ENCODE measurements around the gene BIN1. TPM values are rescaled to one million over a fixed set of nuclear protein-coding genes. Genes with fewer than 3 reads are reported as not detected.
A peak's percentile ranks its signal among the peaks of the same experiment; 100 is the strongest.

Gene BIN1
- total RNA-seq, 2 experiments from 2014 or later = 95.2 to 102 TPM

DNA sequence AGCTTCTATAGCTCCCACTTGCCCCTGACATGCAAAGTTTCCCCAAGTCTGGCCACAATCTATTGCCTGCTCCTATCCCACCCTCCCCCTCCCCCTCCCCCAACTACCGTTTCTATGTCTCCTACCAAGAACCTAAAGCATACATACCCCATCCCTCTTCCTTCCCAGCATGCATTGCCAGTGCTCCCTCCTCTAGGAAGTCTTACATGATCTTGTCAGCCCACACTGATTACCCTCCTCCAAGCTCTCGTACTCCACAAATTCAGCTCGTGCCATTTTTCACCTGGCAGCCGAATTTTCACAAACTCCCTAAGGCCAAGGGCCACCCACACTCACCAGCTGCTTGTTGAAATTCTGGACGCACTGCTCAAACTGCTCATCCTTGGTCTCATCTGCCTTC is 30.7 kb downstream of the BIN1 start:
- ATAC-seq = no peak
- H3K27me3 Mint-ChIP-seq = no peaks in the 10 kb centered on the region
- H3K36me3 Mint-ChIP-seq (ENCODE audit: low read depth) = peaks cover 13% of the 10 kb centered on the region
- TF ChIP-seq CTCF (IDR thresholded peaks at IDR 0.05) = no peak
- no peak overlapping the region for H3K4me3 Mint-ChIP-seq
- H3K4me1 Mint-ChIP-seq (ENCODE audit: low read depth) = peaks cover 50% of the 10 kb centered on the region
- intact Hi-C loops (cut with micrococcal nuclease) = no loop called here
- no peak for DNase-seq
- peak overlapping the region; percentile 23 for H3K27ac Mint-ChIP-seq
- H3K9me3 Mint-ChIP-seq = no peaks in the 10 kb centered on the region
- ChIA-PET CTCF (interaction anchor here (8.2 kb wide), 1 partner anchor 8 kb away, joined by 64 read pairs; no protein-coding TSS in a partner anchor), POLR2A (interaction anchor here (1.2 to 7.0 kb wide), 2 partner anchors 6 to 10 kb away, joined by 3 to 55 read pairs; no protein-coding TSS in a partner anchor)

- ChIA-PET CTCF (interaction anchor here (8.2 kb wide), 1 partner anchor 7 kb away, joined by 64 read pairs; no protein-coding TSS in a partner anchor), POLR2A (interaction anchor here (0.5 to 7.0 kb wide), 2 partner anchors 6 to 413 kb away, joined by 3 to 55 read pairs; no protein-coding TSS in a partner anchor)
- no peak overlapping the region for H3K4me3 Mint-ChIP-seq
Observed at GRCh38 chr2:127075821-127076220, 31.1 kb downstream of the BIN1 start.

GRCh38 chr2:127074936-127075335 is 32.0 kb downstream of the BIN1 start:
- H3K4me1 Mint-ChIP-seq (ENCODE audit: low read depth) = peaks cover 53% of the 10 kb centered on the region
- DNase-seq = no peak
- H3K4me3 Mint-ChIP-seq = no peak overlapping the region
- peaks cover 8% of the 10 kb centered on the region for H3K36me3 Mint-ChIP-seq (ENCODE audit: low read depth)
- H3K27me3 Mint-ChIP-seq = no peaks in the 10 kb centered on the region
- no peaks in the 10 kb centered on the region for H3K9me3 Mint-ChIP-seq
- no peak for ATAC-seq
- CTCF ChIA-PET = interaction anchor here (1.2 to 1.5 kb wide), 2 partner anchors 11 to 142 kb away, joined by 4 to 5 read pairs; no protein-coding TSS in a partner anchor
- TF ChIP-seq CTCF (IDR thresholded peaks at IDR 0.05) = no peak
- POLR2A ChIA-PET = interaction anchor here (0.5 to 0.9 kb wide), 2 partner anchors 9 to 413 kb away, joined by 3 read pairs; no protein-coding TSS in a partner anchor
- intact Hi-C loops (cut with micrococcal nuclease) = no loop called here
- peak overlapping the region; percentile 61 for H3K27ac Mint-ChIP-seq

More at GRCh38 chr2:127075821-127076220, 31.1 kb downstream of the BIN1 start:
- no peaks in the 10 kb centered on the region for H3K9me3 Mint-ChIP-seq
- no peak for TF ChIP-seq CTCF (IDR thresholded peaks at IDR 0.05)
- DNase-seq (no peak), ATAC-seq (no peak)
- H3K27ac Mint-ChIP-seq = peak overlapping the region; percentile 23
- no peaks in the 10 kb centered on the region for H3K27me3 Mint-ChIP-seq
- H3K4me1 Mint-ChIP-seq (ENCODE audit: low read depth) = peaks cover 54% of the 10 kb centered on the region
- H3K36me3 Mint-ChIP-seq (ENCODE audit: low read depth) = peaks cover 13% of the 10 kb centered on the region
- intact Hi-C loops (cut with micrococcal nuclease) = no loop called here

DNA sequence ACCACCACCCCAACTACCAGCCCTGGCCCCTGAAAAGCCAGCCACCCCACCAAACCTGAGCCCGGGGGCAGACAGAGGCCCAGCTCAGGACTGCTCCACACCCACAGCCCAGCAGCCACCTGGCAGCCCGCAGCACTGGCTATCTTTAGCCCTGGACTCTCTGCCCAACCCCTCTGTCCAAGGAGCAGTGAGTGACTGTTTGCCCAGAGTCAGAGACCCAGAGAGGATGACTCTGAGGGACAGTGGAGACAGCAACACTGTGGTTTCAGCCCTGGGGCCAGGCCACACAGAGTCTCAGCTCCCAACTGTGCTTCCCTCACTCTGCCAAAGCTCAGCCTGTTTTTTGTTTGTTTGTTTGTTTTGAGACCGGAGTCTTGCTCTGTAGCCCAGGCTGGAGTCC is 32.6 kb downstream of the BIN1 start:
- no peak for TF ChIP-seq CTCF (IDR thresholded peaks at IDR 0.05)
- Mint-ChIP-seq H3K36me3 (ENCODE audit: low read depth) (peaks cover 8% of the 10 kb centered on the region), H3K4me1 (ENCODE audit: low read depth) (peaks cover 50% of the 10 kb centered on the region), H3K9me3 (no peaks in the 10 kb centered on the region), H3K4me3 (no peak overlapping the region), H3K27ac (peak overlapping the region; percentile 61), H3K27me3 (no peaks in the 10 kb centered on the region)
- intact Hi-C loops (cut with micrococcal nuclease) = no loop called here
- no peak for ATAC-seq
- POLR2A ChIA-PET = interaction anchor here (0.9 kb wide), 1 partner anchor 9 kb away, joined by 3 read pairs; no protein-coding TSS in a partner anchor
- CTCF ChIA-PET = interaction anchor here (1.2 to 1.5 kb wide), 2 partner anchors 11 to 143 kb away, joined by 4 to 5 read pairs; no protein-coding TSS in a partner anchor
- no peak for DNase-seq

DNA sequence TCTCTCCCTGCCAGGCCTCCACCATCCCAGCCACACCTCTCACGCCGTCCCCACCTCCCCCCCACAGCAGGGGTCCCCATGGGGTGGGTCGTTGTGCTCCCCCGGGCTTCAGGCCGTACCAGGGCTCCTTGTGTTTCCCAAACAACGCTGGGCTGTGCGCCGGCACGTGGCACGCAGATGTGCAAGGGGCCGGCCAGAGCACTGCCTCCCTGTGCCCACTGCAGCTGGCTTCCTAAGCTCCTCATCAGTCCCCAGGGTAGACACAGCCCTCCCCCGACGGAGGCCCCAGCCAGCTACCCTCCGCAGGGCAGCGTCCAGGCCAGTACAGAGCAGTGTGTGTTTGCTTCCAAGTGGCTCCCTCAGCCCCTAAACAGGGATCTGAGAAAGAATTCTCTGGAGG is 34.0 kb downstream of the BIN1 start:
- Mint-ChIP-seq H3K4me3 (no peak overlapping the region), H3K27me3 (no peaks in the 10 kb centered on the region), H3K27ac (peak overlapping the region; percentile 55), H3K4me1 (ENCODE audit: low read depth) (peaks cover 45% of the 10 kb centered on the region), H3K9me3 (no peaks in the 10 kb centered on the region), H3K36me3 (ENCODE audit: low read depth) (peaks cover 16% of the 10 kb centered on the region)
- POLR2A ChIA-PET = interaction anchor here (6.4 kb wide), 1 partner anchor 7 kb away, joined by 55 read pairs; no protein-coding TSS in a partner anchor
- intact Hi-C loops (cut with micrococcal nuclease) = no loop called here
- CTCF ChIA-PET = interaction anchor here (0.8 kb wide), 1 partner anchor 27 kb away, joined by 3 read pairs; no protein-coding TSS in a partner anchor
- no peak for TF ChIP-seq CTCF (IDR thresholded peaks at IDR 0.05)
- DNase-seq (no peak), ATAC-seq (no peak)
